HG03558 (cell line): ENCODE measurements around the gene NDC1.

Experiments used
- ATAC-seq: cut with Tn5 transposase; IDR thresholded peaks from one replicate; pipeline ENCODE4 v1.9.1; 2021; ENCODE audit warnings: moderate number of reproducible peaks; ENCODE audit not compliant: unreplicated experiment; ENCODE audit errors: extremely low read depth

The NDC1 gene

GRCh38 chr1:53733975-53734649 is 104.0 kb downstream of the NDC1 start:
- ATAC-seq = no peak

GRCh38 chr1:53733447-53733931 is 104.6 kb downstream of the NDC1 start:
- ATAC-seq = no peak

DNA sequence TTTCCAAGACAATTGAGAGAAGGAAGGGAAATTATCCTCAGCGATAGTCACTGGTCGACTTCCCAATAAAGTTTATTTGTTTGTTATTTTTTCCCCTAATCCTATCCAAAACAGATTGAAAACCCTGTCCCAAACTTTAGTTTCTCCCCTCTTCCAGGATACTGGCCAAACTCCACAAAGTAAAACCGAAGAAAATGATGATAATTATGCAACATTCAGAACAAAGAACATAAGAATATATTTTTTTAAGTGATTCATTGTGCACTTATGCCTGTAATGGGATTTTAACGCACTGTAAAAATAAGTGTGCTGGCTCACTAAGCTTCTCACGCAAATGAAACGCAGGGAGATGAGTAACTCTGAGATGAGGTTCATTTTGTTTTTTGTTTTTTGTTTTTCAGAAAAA is 105.2 kb downstream of the NDC1 start:
- no peak for ATAC-seq

- ATAC-seq = no peak
These were observed 105.7 kb downstream of the NDC1 start for GRCh38 chr1:53732409-53732808.

- no peak for ATAC-seq
These were observed 106.3 kb downstream of the NDC1 start for GRCh38 chr1:53731779-53732305.

DNA sequence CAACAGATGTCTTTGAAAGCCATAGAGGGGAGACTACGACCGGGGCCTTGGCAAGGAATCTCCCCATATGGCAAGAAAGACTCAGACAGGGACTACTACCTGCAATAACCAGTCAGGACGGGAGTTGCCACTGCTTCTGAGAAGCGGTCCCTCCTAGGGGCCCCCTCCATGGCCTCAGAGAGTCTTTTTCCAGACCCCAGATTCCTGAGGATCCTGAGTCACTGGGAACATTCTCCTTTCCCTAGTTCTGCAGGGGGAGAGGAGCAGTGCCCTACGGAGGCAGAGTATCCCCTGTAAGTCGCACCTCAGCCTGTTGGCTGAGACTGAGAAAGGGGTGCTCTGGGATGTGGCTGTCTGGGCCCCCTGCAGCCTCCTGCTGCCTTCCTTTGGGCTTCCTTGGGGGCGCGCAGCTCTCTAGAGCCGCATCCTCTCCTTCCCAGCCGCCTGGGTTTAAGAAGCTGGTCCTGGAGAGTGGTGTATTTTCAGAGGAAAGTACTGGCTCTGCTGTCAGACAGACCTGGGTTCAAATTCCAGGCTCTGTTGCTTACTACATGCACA is 107.0 kb downstream of the NDC1 start:
- no peak for ATAC-seq

GRCh38 chr1:53730224-53730865 is 107.8 kb downstream of the NDC1 start:
- ATAC-seq = no peak

GRCh38 chr1:53729456-53730223 is 108.5 kb downstream of the NDC1 start:
- ATAC-seq = no peak

- no peak for ATAC-seq
These were observed 109.2 kb downstream of the NDC1 start for GRCh38 chr1:53728702-53729455.

- no peak for ATAC-seq
These were observed 109.9 kb downstream of the NDC1 start for GRCh38 chr1:53728196-53728595.

DNA sequence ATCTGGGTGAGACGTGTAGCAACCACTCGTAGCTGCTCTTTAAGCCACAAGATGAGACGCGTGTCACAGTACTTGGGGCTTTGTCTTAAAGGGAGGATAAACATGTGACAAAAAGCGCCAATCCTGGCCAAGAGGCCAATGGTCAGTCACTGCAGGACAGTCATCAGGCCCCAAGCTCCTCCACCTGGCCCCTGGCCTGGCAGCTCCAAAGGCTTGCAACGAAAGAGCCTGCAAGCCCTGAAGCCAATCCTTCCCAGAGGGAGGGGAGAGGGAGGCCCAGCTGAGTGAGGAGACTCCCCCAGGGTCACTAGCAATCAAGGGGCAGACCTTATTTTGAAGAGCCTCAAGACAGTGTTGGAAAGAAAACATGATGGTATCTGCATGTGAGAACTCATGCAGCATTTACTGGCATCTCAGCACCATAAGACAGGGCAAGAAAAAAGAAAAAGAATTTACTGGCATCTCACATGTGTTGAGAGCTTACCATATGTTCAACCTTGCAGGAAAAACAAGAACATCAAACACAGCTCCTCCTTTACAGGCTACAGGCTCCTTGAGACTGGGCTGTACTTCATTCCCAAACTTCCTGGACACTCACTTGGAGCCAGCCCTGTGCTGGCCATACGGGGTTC is 110.5 kb downstream of the NDC1 start:
- ATAC-seq = no peak

DNA sequence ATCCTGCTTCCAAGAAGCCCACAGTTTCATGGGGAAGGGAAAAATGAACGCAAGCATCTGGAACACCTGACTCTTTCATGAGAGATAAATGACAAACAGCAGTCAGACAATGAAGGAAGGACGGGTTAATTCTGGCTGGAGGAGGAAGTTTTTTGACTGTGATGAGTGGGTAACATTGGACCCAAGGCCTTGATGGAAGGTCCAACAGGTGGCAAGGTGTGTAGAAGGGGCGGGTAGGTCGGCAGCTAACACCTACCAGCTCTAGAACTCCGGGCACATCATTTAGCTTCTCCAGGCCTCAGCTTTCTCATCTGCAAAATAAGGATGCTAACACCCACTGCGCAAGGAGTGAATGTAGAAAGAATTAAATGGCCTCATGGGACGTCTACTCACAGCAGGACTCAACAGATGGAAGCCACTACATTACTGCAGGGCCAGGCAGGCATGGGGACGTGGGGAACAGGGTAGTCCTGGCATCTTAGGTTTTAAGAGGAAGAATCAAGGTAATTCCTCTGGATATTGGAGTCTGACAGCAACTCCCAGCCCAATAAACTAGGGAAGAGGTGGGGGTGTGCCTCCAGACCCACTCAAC is 112.0 kb downstream of the NDC1 start:
- no peak for ATAC-seq

DNA sequence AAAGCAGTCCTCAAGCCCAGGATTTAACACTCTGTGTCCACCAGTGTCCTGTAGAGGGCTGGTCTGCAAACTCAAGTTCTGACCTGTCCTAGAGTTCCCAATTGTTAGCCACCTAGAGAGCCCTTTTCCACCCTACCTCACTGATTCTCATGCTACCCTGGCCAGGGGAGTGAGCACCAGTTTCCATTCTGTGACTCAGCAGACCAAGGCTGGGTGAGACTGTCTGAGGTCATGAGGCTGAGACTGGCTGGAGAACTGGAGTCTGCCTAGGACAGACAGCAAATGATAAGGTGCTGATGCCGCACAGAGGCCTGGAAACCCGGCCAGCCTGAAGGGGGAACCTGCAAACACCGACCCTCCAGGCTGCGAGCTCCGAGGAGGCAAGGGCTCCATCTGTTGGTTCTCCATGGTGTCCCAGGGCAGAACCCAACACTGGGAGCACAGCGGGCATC is 112.8 kb downstream of the NDC1 start:
- ATAC-seq = no peak

DNA sequence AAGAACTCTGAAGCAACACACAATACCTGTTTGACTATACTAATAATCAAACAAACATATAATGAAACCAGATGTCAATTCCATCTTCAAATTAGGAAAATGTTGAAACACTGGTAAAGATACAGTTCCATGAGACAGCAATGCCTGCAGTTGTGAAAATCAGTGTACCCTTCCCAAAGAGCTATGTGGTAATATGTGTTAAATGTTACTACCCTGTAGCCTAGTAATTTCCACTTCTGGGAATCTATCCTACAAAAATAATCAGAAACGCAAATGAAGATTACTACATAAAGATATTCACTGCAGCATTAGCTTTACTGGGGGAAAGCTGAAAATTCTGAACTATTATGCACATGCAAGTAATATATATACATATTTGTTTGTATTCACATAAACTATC is 116.1 kb downstream of the NDC1 start:
- ATAC-seq = no peak

DNA sequence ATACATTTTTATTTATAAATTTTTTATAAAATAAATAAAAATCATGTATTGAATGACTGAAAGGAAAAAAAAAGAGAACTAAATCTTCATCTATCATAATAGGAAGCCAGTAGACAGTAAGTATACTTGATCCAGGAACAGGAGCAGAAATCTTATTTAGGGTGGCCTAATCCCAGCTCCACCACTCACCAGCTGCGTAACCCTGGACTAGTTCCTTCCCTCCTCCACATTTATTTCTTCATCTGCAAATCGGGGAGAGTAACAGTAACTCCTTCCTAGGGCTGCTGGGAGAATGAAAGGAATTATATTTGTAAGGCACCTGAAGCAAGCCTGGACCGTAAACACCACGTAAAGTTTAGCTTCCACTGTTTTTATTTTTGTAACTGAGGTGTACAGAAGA is 117.0 kb downstream of the NDC1 start:
- ATAC-seq = no peak

DNA sequence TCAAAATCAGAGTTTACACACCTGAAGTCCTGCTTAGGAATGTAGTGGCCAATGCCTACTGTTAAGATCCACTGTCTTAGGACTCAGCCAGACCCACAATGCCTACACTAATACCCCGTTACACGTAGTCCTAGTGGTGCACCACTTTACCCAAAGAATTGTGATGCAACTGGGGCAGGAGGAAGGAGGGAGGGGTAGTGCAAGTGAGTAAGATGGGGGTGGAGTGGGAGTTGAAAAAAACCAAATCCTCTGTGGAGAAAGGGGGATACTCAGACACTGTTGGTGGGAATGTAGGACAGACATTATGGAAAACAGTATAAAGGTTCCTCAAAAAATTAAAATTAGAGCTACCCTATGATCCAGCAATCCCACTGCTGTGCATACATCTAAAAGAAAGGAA is 118.6 kb downstream of the NDC1 start:
- no peak for ATAC-seq

GRCh38 chr1:53718443-53718842 is 119.7 kb downstream of the NDC1 start:
- ATAC-seq = no peak

DNA sequence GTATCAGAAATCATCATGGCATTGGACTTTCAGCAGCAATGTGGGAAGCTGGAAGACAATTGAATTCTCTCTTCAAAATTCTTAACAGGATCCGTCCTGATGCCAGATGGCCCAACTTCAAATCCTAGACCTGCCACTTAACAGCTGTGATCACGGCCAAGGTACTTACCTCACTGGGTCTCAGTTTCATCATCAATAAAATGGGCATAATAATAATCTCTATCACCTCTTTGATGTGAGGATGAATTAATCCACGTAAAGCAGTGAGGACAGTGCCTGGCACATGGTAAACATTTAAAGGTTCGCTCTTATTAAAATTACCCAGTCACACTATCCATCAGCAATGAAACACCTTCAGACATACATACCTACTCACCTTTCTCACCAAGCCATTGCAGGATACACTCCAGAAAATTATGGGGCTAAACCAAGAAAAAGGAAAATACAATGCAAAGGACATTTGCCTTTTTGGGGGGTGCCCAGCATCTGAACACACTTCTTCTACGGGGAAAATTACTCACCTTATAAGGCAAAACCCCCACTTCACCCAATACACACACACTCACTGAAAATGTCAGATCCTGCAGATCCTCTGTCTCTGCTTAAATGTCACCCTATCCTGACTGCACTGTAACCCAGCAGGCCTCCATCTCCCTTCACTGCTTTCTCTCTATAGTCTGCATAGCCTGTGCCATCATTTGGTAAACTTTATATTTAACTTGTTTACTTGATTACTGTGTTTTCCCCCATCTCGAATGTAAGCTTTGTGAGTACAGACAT is 120.9 kb downstream of the NDC1 start:
- ATAC-seq = no peak
